Measurements from ENCODE around the gene TMEM217. TPM values are rescaled to one million over a fixed set of nuclear protein-coding genes. Genes with fewer than 3 reads are reported as not detected.
A peak's percentile ranks its signal among the peaks of the same experiment; 100 is the strongest.

Gene TMEM217
- total and polyA plus RNA-seq, 2 of the 4 experiments (the other 2 are of a cell fraction): 1.4 to 3.5 TPM

DNA sequence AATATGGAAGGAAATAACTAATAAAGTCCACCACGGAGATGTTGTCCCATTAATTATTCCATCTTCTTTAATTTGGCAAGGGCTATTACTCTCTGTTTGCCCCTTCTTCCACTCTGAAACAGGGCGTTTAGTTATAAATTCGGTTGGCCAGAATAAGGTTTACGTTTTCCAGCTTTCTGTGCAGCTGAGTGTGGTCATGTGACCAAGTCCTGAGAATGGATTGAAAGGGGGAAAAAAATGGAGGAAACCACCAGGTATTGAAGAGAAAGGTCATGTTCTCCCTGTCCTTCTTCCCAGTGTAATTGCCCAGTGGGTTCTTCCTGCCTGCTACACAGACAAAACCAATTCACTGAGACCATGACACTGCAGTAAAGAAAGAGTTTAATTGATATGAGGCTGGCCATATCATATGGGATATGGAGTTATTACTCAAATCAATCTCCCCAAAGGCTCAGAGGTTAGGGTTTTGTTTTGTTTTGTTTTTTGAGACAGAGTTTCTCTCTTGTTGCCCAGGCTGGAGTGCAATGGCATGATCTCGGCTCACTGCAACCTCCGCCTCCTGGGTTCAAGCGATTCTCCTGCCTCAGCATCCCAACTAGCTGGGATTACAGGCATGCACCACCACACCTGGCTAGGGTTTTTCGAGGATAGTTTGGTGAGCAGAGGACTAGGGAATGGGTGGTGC lies 14.7 kb downstream of the TMEM217 start:
- H2AFZ ChIP-seq (replicated peaks; ENCODE audit: low read length, poor library complexity): peak overlapping the region; percentile 44
- H3K4me1 ChIP-seq (ENCODE audit: control insufficient read depth, insufficient read depth, low read length): peaks cover 36% of the 10 kb centered on the region
- H3K79me1 ChIP-seq (ENCODE audit: low read depth in 1 of 2, low read length in 2 of 2): peaks cover 0 to 14% of the 10 kb centered on the region in 2 experiments; a peak in 1 of 4 replicates
- H3K18ac ChIP-seq (ENCODE audit: low read depth, low read length): peak overlapping the region; percentile 97
- H2AK9ac ChIP-seq (replicated peaks; ENCODE audit: low read depth, low read length, poor library complexity): peak overlapping the region; percentile 73
- ChIA-PET CTCF (interaction anchor here (1.1 kb wide), 1 partner anchor 33 kb away, joined by 3 read pairs; no protein-coding TSS in a partner anchor), POLR2A (ENCODE audit: unreplicated experiment) (interaction anchor here (1.0 kb wide), 1 partner anchor 12 kb away, joined by 3 read pairs; no protein-coding TSS in a partner anchor)
- DNase-seq (no peak), ATAC-seq (ENCODE audit: low read depth) (no peak)
- H3K4ac ChIP-seq (ENCODE audit: low read depth, low read length): peak overlapping the region; percentile 98
- peak overlapping the region; percentile 97 for H2AK5ac ChIP-seq (ENCODE audit: low read depth, low read length)
- 0 out of 2 replicates have a peak, but pooled peaks have one; percentile 25 for TF ChIP-seq CHD1 (IDR thresholded peaks at IDR 0.05; ENCODE audit: low read depth, low read length)
- TF ChIP-seq NFE2L2 (IDR thresholded peaks at IDR 0.05; ENCODE audit: low read depth, low read length): no peak
- TF ChIP-seq, protein P1, sequence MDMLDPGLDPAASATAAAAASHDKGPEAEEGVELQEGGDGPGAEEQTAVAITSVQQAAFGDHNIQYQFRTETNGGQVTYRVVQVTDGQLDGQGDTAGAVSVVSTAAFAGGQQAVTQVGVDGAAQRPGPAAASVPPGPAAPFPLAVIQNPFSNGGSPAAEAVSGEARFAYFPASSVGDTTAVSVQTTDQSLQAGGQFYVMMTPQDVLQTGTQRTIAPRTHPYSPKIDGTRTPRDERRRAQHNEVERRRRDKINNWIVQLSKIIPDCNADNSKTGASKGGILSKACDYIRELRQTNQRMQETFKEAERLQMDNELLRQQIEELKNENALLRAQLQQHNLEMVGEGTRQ (IDR thresholded peaks at IDR 0.05; ENCODE audit: low read depth, low read length): peak; percentile 47
- peak overlapping the region; percentile 95 for H4K5ac ChIP-seq (ENCODE audit: low read depth, low read length)
- no peaks in the 10 kb centered on the region; the same call in 1 of the 2 replicates for H4K20me1 ChIP-seq (ENCODE audit: insufficient read depth, low read length)
- H3K36me3 ChIP-seq (ENCODE audit: control insufficient read depth, insufficient read depth, low read length): no peaks in the 10 kb centered on the region
- 100% methylated on average over 1 of the region's 8 CpGs; no CpG with 5 or more reads in 1 of the 2 experiments for WGBS, 2 experiments (ENCODE audit: extremely low coverage in 2 of 2, insufficient read length in 1 of 2)
- no peaks in the 10 kb centered on the region for H3K9me3 ChIP-seq (ENCODE audit: control insufficient read depth, insufficient read depth, low read length)
- in situ Hi-C loops (cut with MboI; ENCODE audit: low sequenced_read_pairs) (no loop called here), intact Hi-C loops (cut with micrococcal nuclease) (loop anchor here (5.0 kb wide), 1 partner anchor 101 kb away; no protein-coding TSS in a partner anchor), dilution Hi-C loops (cut with HindIII; ENCODE audit: low sequenced_read_pairs, unreplicated experiment) (no loop called here)
- peak overlapping the region; percentile 7; the same call in 1 of the 2 replicates for H3K4me2 ChIP-seq (ENCODE audit: low read depth, low read length)
- peak overlapping the region; percentile 82 for H3K23ac ChIP-seq (ENCODE audit: low read depth, low read length)
- no peaks in the 10 kb centered on the region for H3K27me3 ChIP-seq (ENCODE audit: control insufficient read depth, insufficient read depth, low read length)
- H4K8ac ChIP-seq (ENCODE audit: low read depth in 2 of 2, low read length in 2 of 2): peak overlapping the region; percentile 31 to 99
- BruUV-seq (replicated peaks): no TSS peak
- H2BK5ac ChIP-seq (ENCODE audit: low read depth, low read length, poor library complexity, severe bottlenecking): peak overlapping the region; percentile 99
- peak overlapping the region; percentile 98 for H3K14ac ChIP-seq (replicated peaks; ENCODE audit: low read depth, low read length)
- peak overlapping the region; percentile 92; the same call in 2 of the 3 replicates for H2BK15ac ChIP-seq (ENCODE audit: low read depth, low read length)
- peak overlapping the region; percentile 98 for H2BK20ac ChIP-seq (ENCODE audit: low read depth, low read length)
- peak overlapping the region; percentile 100 for H2BK120ac ChIP-seq (ENCODE audit: low read depth, low read length)
- H3K56ac ChIP-seq (ENCODE audit: extremely low read depth, insufficient read depth, low read length): peak overlapping the region; percentile 97
- peak overlapping the region; percentile 8; the same call in 1 of the 2 replicates for H3K9ac ChIP-seq (ENCODE audit: low read depth, low read length)
- H3K27ac ChIP-seq (ENCODE audit: insufficient read depth, low read length): peak overlapping the region; percentile 100
- peak overlapping the region; percentile 98 for H4K91ac ChIP-seq (ENCODE audit: insufficient read depth, low read depth, low read length)
- H3K4me3 ChIP-seq (ENCODE audit: insufficient read depth, low read depth, low read length): no peak overlapping the region
- peaks cover 15% of the 10 kb centered on the region for H3K9me1 ChIP-seq (ENCODE audit: insufficient read depth, low read length)

Measured in IMR-90 (cell line).